GM19193 (cell line): ENCODE measurements around the gene TNNC1.
A peak's percentile ranks its signal among the peaks of the same experiment; 100 is the strongest.

Source experiments
- POLR2A ChIP-seq: IDR thresholded peaks from 4 replicates; pipeline ENCODE4 v1.6.1; 2011; ENCODE audit not compliant: insufficient read depth, insufficient read length; ENCODE audit errors: extremely low read depth

The TNNC1 gene

DNA sequence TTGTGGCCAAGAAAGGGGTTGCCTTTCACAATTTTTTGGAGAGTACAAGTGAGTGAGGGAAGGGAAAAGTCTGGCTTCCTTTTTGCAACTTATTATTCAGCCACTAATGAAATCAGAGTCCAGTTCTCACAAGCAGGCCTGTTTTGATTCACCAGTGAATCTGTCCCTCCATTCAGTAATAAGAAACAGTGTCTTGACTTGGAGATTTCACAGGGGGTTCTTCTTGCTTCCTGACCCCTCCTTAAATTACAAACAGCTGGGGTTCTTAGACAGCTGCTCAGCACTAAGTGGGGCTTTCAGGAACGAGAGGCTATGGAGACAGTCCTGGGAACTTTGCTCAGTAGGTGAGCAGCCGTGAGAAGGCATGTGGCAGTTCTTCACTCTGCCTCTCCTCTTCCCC, 33.5 kb downstream of the TNNC1 start:
- no peak for TF ChIP-seq POLR2A

DNA sequence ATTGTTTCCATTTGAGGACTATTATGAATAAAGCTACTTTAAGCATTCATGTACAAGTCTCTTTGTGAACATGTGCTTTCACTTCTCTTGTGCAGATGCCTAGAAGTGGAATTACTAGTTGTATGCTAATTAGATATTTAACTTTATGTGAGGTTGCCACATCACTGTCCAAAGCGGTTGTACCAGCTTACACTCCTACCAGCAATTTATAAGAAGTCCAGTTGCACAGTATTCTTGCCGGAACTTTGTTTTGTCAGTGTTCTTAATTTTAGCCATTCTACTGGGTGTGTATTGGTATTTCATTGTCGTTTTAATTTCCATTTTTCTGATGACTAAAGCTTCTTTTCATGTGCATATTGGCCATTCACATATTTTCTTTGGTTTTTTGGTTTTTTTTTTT, 38.0 kb downstream of the TNNC1 start:
- no peak for TF ChIP-seq POLR2A

- no peak for TF ChIP-seq POLR2A
Measured at GRCh38 chr3:52408466-52408865, 45.4 kb downstream of the TNNC1 start.

- no peak for TF ChIP-seq POLR2A
Measured at GRCh38 chr3:52407779-52408178, 46.1 kb downstream of the TNNC1 start.

DNA sequence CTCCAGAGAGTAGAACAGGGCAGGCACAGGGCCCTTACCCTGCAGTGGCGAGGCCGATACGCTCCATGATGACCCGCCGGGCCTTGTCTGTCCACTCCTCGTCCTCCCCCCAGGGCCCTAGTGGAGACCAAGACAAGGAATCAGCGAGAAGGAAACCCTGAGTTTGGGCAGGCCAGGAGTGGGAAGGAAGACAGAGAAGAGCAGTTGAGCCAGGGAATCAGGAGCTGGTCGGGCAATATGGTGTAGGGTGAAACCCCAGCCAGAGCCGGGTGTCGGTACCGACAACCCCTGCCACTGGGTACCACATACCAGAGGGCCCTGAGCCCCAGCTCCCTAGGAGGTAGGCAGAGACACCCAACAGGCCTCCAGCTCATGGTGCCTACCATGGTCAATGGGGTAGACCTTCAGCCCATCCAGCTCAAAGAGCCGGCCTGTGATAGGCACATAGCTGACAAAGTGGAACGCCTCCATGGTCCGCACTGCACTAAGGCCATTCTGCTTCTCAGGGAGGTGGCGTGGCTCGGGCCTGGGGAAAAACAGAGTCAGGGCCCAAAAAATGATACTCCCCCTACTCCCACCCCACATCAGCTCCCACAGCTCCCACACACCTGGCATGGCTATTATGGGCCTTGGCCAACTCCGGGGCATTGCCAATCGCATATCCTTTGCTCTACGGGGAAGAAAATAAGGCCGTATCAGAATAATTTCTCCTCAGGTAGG, 46.9 kb downstream of the TNNC1 start:
- TF ChIP-seq POLR2A: no peak

DNA sequence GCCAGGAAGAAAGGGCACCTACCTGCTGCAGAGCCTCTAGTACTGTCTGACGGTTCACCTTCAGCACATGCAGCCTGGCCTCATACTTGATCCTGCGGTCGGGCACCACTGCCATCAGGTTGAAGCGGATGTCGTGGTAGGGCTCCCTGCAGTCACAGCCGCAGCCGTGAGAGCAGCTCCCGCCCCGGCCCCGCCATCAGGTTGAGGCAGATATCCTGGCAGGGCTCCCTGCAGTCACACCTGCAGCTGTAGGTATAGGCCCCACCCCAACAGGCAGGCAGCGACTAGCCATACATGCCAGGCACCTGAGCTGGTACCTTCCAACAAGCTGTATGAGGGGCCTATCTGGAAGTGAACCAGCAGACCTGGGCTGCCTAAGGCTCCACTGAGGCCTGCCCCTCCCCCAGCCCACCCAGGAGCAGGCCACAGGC, 47.6 kb downstream of the TNNC1 start:
- TF ChIP-seq POLR2A: no peak

DNA sequence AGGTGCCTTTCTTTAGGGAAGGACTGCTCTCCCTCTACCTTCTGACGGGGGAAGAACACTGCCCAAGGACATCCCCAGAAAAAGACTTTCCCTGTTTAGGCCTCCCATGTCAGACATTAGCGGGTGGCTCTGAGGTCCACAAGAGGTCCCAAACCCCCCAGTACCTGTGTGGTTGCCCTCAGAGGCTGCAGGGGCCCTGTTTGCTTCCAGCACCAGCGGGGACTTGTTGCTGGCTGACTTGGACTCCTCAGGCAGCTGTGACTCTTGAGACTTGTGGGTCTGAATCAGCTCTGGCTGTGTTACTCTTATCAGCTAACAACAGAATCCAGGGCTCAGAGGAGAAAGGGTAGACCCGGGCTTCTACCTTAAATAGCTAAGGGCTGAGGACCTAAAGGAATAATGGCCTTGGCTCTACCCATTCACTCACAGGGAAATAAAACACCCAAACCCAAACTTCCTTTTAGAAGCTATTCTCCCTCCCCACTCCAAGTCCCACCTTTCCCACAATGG, 48.2 kb downstream of the TNNC1 start:
- no peak for TF ChIP-seq POLR2A

DNA sequence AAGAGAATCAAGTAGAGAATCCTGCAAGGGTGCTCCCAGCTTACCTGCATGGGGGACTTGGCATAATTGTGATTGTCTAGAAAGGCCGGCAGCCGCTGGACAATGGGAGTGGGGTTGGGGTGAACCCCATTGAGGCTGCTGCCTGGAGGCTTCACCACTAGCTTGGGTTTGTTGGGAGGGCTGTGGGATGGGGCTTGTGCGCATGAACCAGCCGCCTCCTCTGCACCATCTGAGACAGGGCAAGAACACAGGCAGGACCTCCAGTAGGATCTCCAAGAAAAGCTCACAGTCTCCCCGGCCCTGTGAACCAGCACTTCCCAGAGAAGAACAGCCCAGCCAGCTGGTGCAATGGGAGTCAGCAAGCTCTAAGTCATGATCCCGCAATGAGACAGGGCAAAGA, 48.8 kb downstream of the TNNC1 start:
- TF ChIP-seq POLR2A: no peak

DNA sequence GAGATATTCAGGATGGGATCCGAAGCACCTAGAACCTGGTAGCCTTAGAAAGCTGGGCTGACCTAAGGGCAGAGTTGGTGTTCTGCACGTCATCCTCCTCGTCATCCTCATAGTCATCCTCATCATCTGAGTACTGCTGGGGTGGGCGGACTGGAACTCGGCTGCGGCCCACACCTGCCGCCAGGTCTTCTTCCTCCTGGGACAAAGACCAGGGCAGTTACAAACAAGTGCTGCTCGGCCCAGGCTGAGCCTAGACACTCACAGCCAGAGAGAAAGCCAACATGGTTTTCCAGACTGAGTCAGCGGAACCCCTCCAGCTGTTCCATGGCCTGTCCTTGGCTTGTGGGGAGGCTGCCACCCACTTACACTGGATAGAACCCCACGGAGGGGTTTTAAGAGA, 49.5 kb downstream of the TNNC1 start:
- no peak for TF ChIP-seq POLR2A

DNA sequence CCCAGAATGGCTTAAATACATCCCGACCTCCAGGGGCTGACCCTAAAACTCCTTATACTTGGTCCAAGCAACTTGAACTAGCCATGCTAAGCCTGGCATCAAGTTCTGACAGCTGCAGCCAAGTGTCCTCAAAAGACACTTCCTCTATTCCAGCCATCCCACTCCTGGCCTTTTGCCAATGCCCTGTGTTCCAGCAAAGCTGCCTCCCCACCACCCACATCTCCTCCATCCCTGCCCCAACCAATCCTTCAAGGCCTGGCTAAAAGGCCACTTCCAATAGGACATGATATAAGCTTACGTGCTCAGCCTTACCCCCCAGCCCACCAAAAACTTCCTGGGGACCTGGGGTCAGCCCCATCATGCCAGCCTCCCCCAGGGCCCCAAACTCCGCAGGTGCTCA, 49.9 kb downstream of the TNNC1 start:
- TF ChIP-seq POLR2A: no peak

DNA sequence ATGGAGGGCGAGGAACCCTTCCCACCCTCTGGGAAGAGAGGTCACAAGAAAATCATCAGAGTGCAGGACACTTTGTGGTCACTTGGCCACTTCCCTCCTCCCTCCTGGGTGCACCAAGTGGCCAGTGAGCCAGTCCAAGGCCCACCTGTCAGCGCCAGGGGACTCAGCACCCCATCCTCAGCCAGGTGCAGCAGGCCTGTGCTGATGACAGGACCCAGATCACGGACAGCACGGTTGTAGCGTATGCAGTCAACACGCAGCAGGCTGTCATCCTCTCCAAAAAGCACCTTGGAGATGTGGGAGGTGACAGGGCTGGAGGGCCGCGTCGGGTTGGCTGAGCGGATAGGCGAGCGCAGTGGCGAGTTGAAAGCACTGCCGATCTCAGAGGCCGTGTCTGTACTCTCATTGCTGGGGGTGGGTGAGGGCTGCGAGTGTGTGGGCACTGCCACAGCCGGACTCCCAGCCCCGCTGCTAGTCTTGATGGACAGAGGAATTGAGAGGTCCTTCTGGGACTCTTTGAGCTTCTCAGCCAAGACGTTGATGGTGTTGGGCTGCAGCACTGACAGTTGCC, 50.5 kb downstream of the TNNC1 start:
- peak; percentile 8 for TF ChIP-seq POLR2A

DNA sequence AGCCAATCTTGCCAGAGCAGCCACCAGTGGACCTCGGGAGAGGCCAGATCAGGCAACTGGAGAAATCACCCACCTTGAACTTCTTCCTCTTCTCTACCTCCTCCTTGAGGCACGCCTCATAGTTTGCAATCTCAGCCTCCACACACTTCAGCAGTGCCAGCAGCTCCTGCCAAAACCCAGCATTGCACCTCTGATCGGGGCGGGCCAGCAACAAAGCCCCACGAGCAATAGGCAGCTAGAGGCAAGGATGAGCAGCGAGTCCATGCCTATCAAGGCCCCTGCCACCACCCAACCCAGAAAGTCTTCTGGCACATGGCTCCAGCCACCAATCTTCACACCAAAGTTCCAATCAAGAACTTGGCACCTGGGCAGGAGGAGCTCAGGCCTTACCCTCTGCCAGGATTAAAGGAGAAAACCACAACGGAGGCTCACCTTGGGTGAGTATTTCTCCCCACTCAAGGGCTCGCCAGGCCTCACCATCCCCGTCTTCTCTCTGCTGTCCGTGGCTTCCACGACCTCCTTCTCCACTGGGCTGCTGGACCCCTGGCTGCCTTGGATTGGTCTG, 51.1 kb downstream of the TNNC1 start:
- no peak for TF ChIP-seq POLR2A

GRCh38 chr3:52402101-52402521, 51.7 kb downstream of the TNNC1 start:
- no peak for TF ChIP-seq POLR2A

DNA sequence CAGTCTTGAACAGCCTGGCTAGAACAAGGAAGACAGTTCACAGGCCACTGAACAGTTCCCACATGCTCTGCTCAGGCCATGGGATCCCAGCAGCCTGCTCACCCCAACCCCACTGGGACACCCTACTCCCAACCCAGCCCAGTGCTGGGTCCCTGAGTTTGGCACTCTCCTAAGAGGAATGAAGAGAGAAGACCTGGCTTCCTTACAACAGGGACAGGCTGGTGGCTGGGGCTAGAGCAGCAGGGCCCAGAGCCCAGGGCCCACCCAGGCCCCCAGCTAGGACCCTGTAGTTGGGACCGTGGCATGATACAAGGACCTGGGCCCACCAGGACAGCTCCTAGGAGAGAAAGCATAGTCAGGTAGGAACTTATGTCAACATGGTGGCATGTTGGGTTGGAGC, 52.3 kb downstream of the TNNC1 start:
- TF ChIP-seq POLR2A: no peak
